H9 (cell line): ENCODE results near the gene PNPLA8. TPM values are rescaled to one million over a fixed set of nuclear protein-coding genes. Genes with fewer than 3 reads are reported as not detected.

Experiments used
- DNase-seq: peaks from one replicate; pipeline ENCODE4 v3.0.0-alpha.2; 2017
- H2AFZ ChIP-seq: one replicate; pipeline ENCODE4 v1.6.1; 2013; ENCODE audit warnings: mild to moderate bottlenecking, low read length, control low read depth, moderate library complexity
- H2AK5ac ChIP-seq: 2 replicates; pipeline ENCODE4 v1.6.1; 2013; ENCODE audit warnings: low read length, control low read depth, mixed read lengths; ENCODE audit not compliant: insufficient read length
- H2BK120ac ChIP-seq: one replicate; pipeline ENCODE4 v1.6.1; 2013; ENCODE audit warnings: low read depth, mild to moderate bottlenecking, low read length, control low read depth, inconsistent platforms; ENCODE audit not compliant: poor library complexity, severe bottlenecking
- H2BK12ac ChIP-seq: 2 replicates; pipeline ENCODE4 v1.6.1; 2013; ENCODE audit warnings: low read length, control low read depth, mixed read lengths, low read depth; ENCODE audit not compliant: insufficient read length
- H2BK15ac ChIP-seq: 2 replicates; pipeline ENCODE4 v1.6.1; 2013; ENCODE audit warnings: low read depth, low read length, control low read depth
- H2BK20ac ChIP-seq: one replicate; pipeline ENCODE4 v1.6.1; 2013; ENCODE audit warnings: low read depth, mild to moderate bottlenecking, low read length, control low read depth, inconsistent platforms; ENCODE audit not compliant: poor library complexity, severe bottlenecking
- H2BK5ac ChIP-seq: 2 replicates; pipeline ENCODE4 v1.6.1; 2013; ENCODE audit warnings: low read length, control low read depth, mixed read lengths; ENCODE audit not compliant: insufficient read length
- H3K14ac ChIP-seq: 2 replicates; pipeline ENCODE4 v1.6.1; 2013; ENCODE audit warnings: low read length, control low read depth; ENCODE audit not compliant: insufficient read depth
- H3K18ac ChIP-seq: 2 replicates; pipeline ENCODE4 v1.6.1; 2013; ENCODE audit warnings: low read depth, mild to moderate bottlenecking, mixed read lengths, low read length, control low read depth; ENCODE audit not compliant: insufficient read length
- H3K23ac ChIP-seq: 2 replicates; pipeline ENCODE4 v1.6.1; 2013; ENCODE audit warnings: low read length, control low read depth, mixed read lengths, low read depth; ENCODE audit not compliant: insufficient read length
- H3K23me2 ChIP-seq: 2 replicates; pipeline ENCODE4 v1.6.1; 2013; ENCODE audit warnings: low read depth, mild to moderate bottlenecking, mixed read lengths, low read length, control low read depth; ENCODE audit not compliant: insufficient read length, poor library complexity, severe bottlenecking
- H3K27ac ChIP-seq: 2 replicates; pipeline ENCODE4 v1.5.1; 2013; ENCODE audit warnings: low read length, control low read depth, mixed read lengths, low read depth; ENCODE audit not compliant: insufficient read length
- H3K27me3 ChIP-seq: 2 replicates; pipeline ENCODE4 v1.6.1; 2013; ENCODE audit warnings: low read length, control low read depth, inconsistent platforms; ENCODE audit not compliant: insufficient read depth
- H3K4ac ChIP-seq: 2 replicates; pipeline ENCODE4 v1.6.1; 2013; ENCODE audit warnings: low read depth, mild to moderate bottlenecking, control low read depth, inconsistent platforms, low read length, moderate library complexity
- H3K4me1 ChIP-seq: 2 replicates; pipeline ENCODE4 v1.6.1; 2013; ENCODE audit warnings: low read length, control low read depth, inconsistent platforms; ENCODE audit not compliant: insufficient read depth
- H3K4me2 ChIP-seq: 2 replicates; pipeline ENCODE4 v1.6.1; 2013; ENCODE audit warnings: low read length, control low read depth, mixed read lengths; ENCODE audit not compliant: insufficient read length, insufficient read depth
- H3K56ac ChIP-seq: 2 replicates; pipeline ENCODE4 v1.6.1; 2013; ENCODE audit warnings: low read depth, mild to moderate bottlenecking, mixed read lengths, low read length, control low read depth; ENCODE audit not compliant: insufficient read length
- H3K79me1 ChIP-seq: 2 replicates; pipeline ENCODE4 v1.6.1; 2013; ENCODE audit warnings: low read depth, mild to moderate bottlenecking, moderate library complexity, low read length, control low read depth, inconsistent platforms; ENCODE audit not compliant: insufficient read depth, poor library complexity, severe bottlenecking
- H3K79me2 ChIP-seq: 2 replicates; pipeline ENCODE4 v1.6.1; 2013; ENCODE audit warnings: low read length, control low read depth, inconsistent platforms; ENCODE audit not compliant: insufficient read depth
- H3K9ac ChIP-seq: 2 replicates; pipeline ENCODE4 v1.6.1; 2013; ENCODE audit warnings: low read length, control low read depth, mixed read lengths; ENCODE audit not compliant: insufficient read length; ENCODE audit errors: extremely low read depth
- H3K9me3 ChIP-seq: one replicate; pipeline ENCODE4 v1.6.1; 2013; ENCODE audit warnings: low read depth, low read length, inconsistent platforms; ENCODE audit not compliant: control insufficient read depth
- H3T11ph ChIP-seq: one replicate; pipeline ENCODE4 v1.6.1; 2013; ENCODE audit warnings: mild to moderate bottlenecking, low read length, control low read depth, inconsistent platforms
- H4K20me1 ChIP-seq: one replicate; pipeline ENCODE4 v1.6.1; 2013; ENCODE audit not compliant: control insufficient read depth, insufficient read length, insufficient read depth
- H4K5ac ChIP-seq: 2 replicates; pipeline ENCODE4 v1.6.1; 2013; ENCODE audit warnings: low read depth, mild to moderate bottlenecking, mixed read lengths, low read length, control low read depth; ENCODE audit not compliant: insufficient read length
- H4K8ac ChIP-seq: replicated peaks from 2 replicates; pipeline ENCODE4 v1.6.1; 2013; ENCODE audit warnings: low read length, control low read depth, mixed read lengths, low read depth; ENCODE audit not compliant: insufficient read length
- H4K91ac ChIP-seq: 2 replicates; pipeline ENCODE4 v1.6.1; 2013; ENCODE audit warnings: low read depth, mild to moderate bottlenecking, moderate library complexity, mixed read lengths, low read length, control low read depth; ENCODE audit not compliant: insufficient read length
- H3K27ac Mint-ChIP-seq, 3 experiments: 2 replicates in 2 of 3; 3 replicates in 1 of 3; pipeline ENCODE4 v1.8.0; 2020 to 2021; ENCODE audit warnings: mixed read lengths in 3 of 3, mild to moderate bottlenecking in 1 of 3, moderate library complexity in 1 of 3
- H3K27me3 Mint-ChIP-seq: 2 replicates; pipeline ENCODE4 v1.8.0; 2021; ENCODE audit warnings: low read depth, mild to moderate bottlenecking, moderate library complexity, mixed read lengths
- H3K36me3 Mint-ChIP-seq, 3 experiments: 2 replicates in 2 of 3; 3 replicates in 1 of 3; pipeline ENCODE4 v1.8.0; 2020 to 2021; ENCODE audit warnings: low read depth in 3 of 3, mixed read lengths in 3 of 3; ENCODE audit not compliant: insufficient read depth in 1 of 3
- H3K4me1 Mint-ChIP-seq, 2 experiments: 2 replicates each; pipeline ENCODE4 v1.8.0; 2020; ENCODE audit warnings: mixed read lengths in 2 of 2
- H3K4me3 Mint-ChIP-seq, 2 experiments: 2 replicates in 1 of 2; 3 replicates in 1 of 2; pipeline ENCODE4 v1.8.0; 2020 to 2021; ENCODE audit warnings: mild to moderate bottlenecking in 2 of 2, mixed read lengths in 2 of 2, moderate library complexity in 1 of 2
- H3K9me3 Mint-ChIP-seq, 2 experiments: 2 replicates in 1 of 2; 3 replicates in 1 of 2; pipeline ENCODE4 v1.8.0; 2020; ENCODE audit warnings: mild to moderate bottlenecking in 2 of 2, mixed read lengths in 2 of 2, moderate library complexity in 1 of 2
- CTCF ChIP-seq: fragments of 200-600 bp; sonication (generic); conservative IDR thresholded peaks from 3 replicates; pipeline ENCODE4 v1.8.0; 2021; ENCODE audit warnings: antibody characterized with exemption, mild to moderate bottlenecking
- WGBS: extraction: QIAGEN DNeasy Blood & Tissue Kit; methylation state at CpG from one replicate; pipeline ENCODE4 v1.1.7; 2013; ENCODE audit warnings: missing lambda C conversion rate, low lambda C conversion rate, mixed read lengths; ENCODE audit not compliant: insufficient read length; ENCODE audit errors: extremely low coverage; 5-methylcytosine and 5-hydroxymethylcytosine counted together
- total RNA-seq: library from RNA; stranded (reverse); gene quantifications from 2 replicates; pipeline ENCODE4 v1.2.1, GENCODE V29; 2021

Gene PNPLA8
- total RNA-seq, 1 experiment from 2014 or later, result 11.7 TPM

GRCh38 chr7:108570146-108570755 lies 44.3 kb upstream of the PNPLA8 start:
- Histone ChIP-seq H4K5ac (peak overlapping the region; percentile 49), H4K91ac (peak overlapping the region; percentile 43), H3K9me3 (no peaks in the 10 kb centered on the region), H3K4me2 (peak overlapping the region; percentile 96), H3K18ac (peak overlapping the region; percentile 46), H3K4ac (no peak overlapping the region), H3K27ac (no peak overlapping the region), H3K79me2 (peaks cover 5% of the 10 kb centered on the region; the same call in 1 of the 2 replicates), H3K56ac (no peak overlapping the region), H3K23me2 (peaks cover 14% of the 10 kb centered on the region), H4K8ac (no peak overlapping the region), H4K20me1 (no peaks in the 10 kb centered on the region), H2BK15ac (no peak overlapping the region), H2BK5ac (peak overlapping the region; percentile 9), H2BK12ac (peak overlapping the region; percentile 55), H3K14ac (peak overlapping the region; percentile 98), H3K27me3 (no peaks in the 10 kb centered on the region), H3K9ac (peak overlapping the region; percentile 84), H2AK5ac (no peak overlapping the region), H3K79me1 (peaks cover 3% of the 10 kb centered on the region), H2AFZ (no peak overlapping the region), H2BK20ac (no peak overlapping the region), H2BK120ac (no peak overlapping the region), H3K4me1 (no peaks in the 10 kb centered on the region), H3T11ph (no peak overlapping the region), H3K23ac (no peak overlapping the region)
- peaks cover 15 to 36% (median 34%) of the 10 kb centered on the region in 3 experiments; a peak in 6 of 7 replicates for H3K36me3 Mint-ChIP-seq
- no peak for DNase-seq
- H3K4me3 Mint-ChIP-seq, result peak overlapping the region; percentile 94 to 97
- TF ChIP-seq CTCF, result no peak
- WGBS, result no CpG with 5 or more reads among the region's 36 CpGs
- peaks cover 0 to 2% of the 10 kb centered on the region in 2 experiments; a peak in 2 of 5 replicates for H3K9me3 Mint-ChIP-seq
- no peaks in the 10 kb centered on the region; the same call in 1 of the 2 replicates for H3K27me3 Mint-ChIP-seq
- H3K27ac Mint-ChIP-seq, result peak overlapping the region; percentile 98 to 100 (median 98)
- H3K4me1 Mint-ChIP-seq, result peaks cover 25 to 26% of the 10 kb centered on the region in 2 experiments
